H1 (cell line): ENCODE measurements around the gene MBNL1. TPM values are rescaled to one million over a fixed set of nuclear protein-coding genes. Genes with fewer than 3 reads are reported as not detected.

Experiments
- PHF8 ChIP-seq: fragments of 200-600 bp; sonication (generic); conservative IDR thresholded peaks from 2 replicates; pipeline ENCODE4 v1.7.1; 2012; ENCODE audit warnings: low read depth, mild to moderate bottlenecking, inconsistent platforms, low read length, moderate library complexity
- POLR2AphosphoS5 ChIP-seq: IDR thresholded peaks from 2 replicates; pipeline ENCODE4 v1.6.1; 2011; ENCODE audit warnings: low read depth, low read length
- SRF ChIP-seq: IDR thresholded peaks from 2 replicates; pipeline ENCODE4 v1.6.1; 2011; ENCODE audit warnings: mild to moderate bottlenecking, low read depth, low read length, moderate library complexity
- polyA plus RNA-seq, 7 experiments: library from polyadenylated mRNA; depleted of rRNA in 3 of 7; stranded (reverse) in 5 of 7; unstranded in 2 of 7; fragments of >200 nt in 5 of 7; fragments of 200-250 nt in 2 of 7; gene quantifications; 1 replicate in 5 of 7; 2 replicates in 1 of 7; 4 replicates in 1 of 7; pipeline versions ENCODE4 v1.2.1 to v1.2.3, GENCODE V29; 2011 to 2013; ENCODE audit warnings: missing spikeins in 2 of 7, mixed read lengths in 2 of 7
- total RNA-seq: library from RNA; stranded (reverse); fragmentation: NEBNext Ultra II Directional; extraction: Animal tissue kit (Norgen Biotek cat#: 25700); gene quantifications from 2 replicates; pipeline ENCODE4 v1.2.1, GENCODE V29; 2021

The MBNL1 gene
- total and polyA plus RNA-seq, 2 of the 8 experiments (the other 6 are each of a cell fraction or from before 2014, with no cell fraction given) = 5.0 to 16.4 TPM

- no peak for TF ChIP-seq PHF8
- no peak for TF ChIP-seq SRF
- no peak for TF ChIP-seq POLR2AphosphoS5
Measured at GRCh38 chr3:152333928-152334327, 65.2 kb downstream of the MBNL1 start (continued).
